GM19099 (cell line): ENCODE data around the gene TBC1D1.

ENCODE experiments used
- POLR2A ChIP-seq: IDR thresholded peaks from 3 replicates; pipeline ENCODE4 v1.6.1; 2011; ENCODE audit warnings: low read depth; ENCODE audit not compliant: insufficient read length; ENCODE audit errors: extremely low read depth

TBC1D1 gene

GRCh38 chr4:38089961-38090360, 199.1 kb downstream of the TBC1D1 start:
- TF ChIP-seq POLR2A = no peak

GRCh38 chr4:38090455-38091246, 199.8 kb downstream of the TBC1D1 start:
- no peak for TF ChIP-seq POLR2A

GRCh38 chr4:38091636-38092035, 200.8 kb downstream of the TBC1D1 start:
- TF ChIP-seq POLR2A = no peak

- no peak for TF ChIP-seq POLR2A
Observed at GRCh38 chr4:38092701-38093100, 201.8 kb downstream of the TBC1D1 start.

GRCh38 chr4:38094419-38094818, 203.5 kb downstream of the TBC1D1 start:
- TF ChIP-seq POLR2A = no peak

GRCh38 chr4:38095691-38096090, 204.8 kb downstream of the TBC1D1 start:
- TF ChIP-seq POLR2A = no peak

- no peak for TF ChIP-seq POLR2A
Observed at GRCh38 chr4:38097818-38098217, 206.9 kb downstream of the TBC1D1 start.

- TF ChIP-seq POLR2A = no peak
Observed at GRCh38 chr4:38099020-38099600, 208.2 kb downstream of the TBC1D1 start.

GRCh38 chr4:38099908-38100407, 209.1 kb downstream of the TBC1D1 start:
- no peak for TF ChIP-seq POLR2A

- TF ChIP-seq POLR2A = no peak
Observed at GRCh38 chr4:38100474-38101255, 209.8 kb downstream of the TBC1D1 start.

- TF ChIP-seq POLR2A = no peak
Observed at GRCh38 chr4:38101563-38101962, 210.7 kb downstream of the TBC1D1 start.

GRCh38 chr4:38102957-38103588, 212.2 kb downstream of the TBC1D1 start:
- no peak for TF ChIP-seq POLR2A

GRCh38 chr4:38105475-38106220, 214.8 kb downstream of the TBC1D1 start:
- no peak for TF ChIP-seq POLR2A

- TF ChIP-seq POLR2A = no peak
Observed at GRCh38 chr4:38106311-38106710, 215.4 kb downstream of the TBC1D1 start.

GRCh38 chr4:38106886-38107514, 216.1 kb downstream of the TBC1D1 start:
- TF ChIP-seq POLR2A = no peak

GRCh38 chr4:38107818-38108217, 216.9 kb downstream of the TBC1D1 start:
- no peak for TF ChIP-seq POLR2A
